GM21825 (cell line): ENCODE data around the gene PRDM15.
"Not testable (repeated sequence)": the region's sequence is repeated elsewhere in the genome, so short reads cannot be mapped to it uniquely, and the experiment has no call there.

Experiments
- ATAC-seq: cut with Tn5 transposase; IDR thresholded peaks from one replicate; pipeline ENCODE4 v1.9.1; 2021; ENCODE audit warnings: mild to moderate bottlenecking, moderate library complexity; ENCODE audit not compliant: unreplicated experiment

The PRDM15 gene

GRCh38 chr21:41785262-41785661 is 93.9 kb downstream of the PRDM15 start:
- not testable (repeated sequence) for ATAC-seq

- ATAC-seq: no peak
These were observed 94.6 kb downstream of the PRDM15 start for GRCh38 chr21:41784456-41785102.

- no peak for ATAC-seq
These were observed 95.5 kb downstream of the PRDM15 start for GRCh38 chr21:41783476-41784180.

- ATAC-seq: no peak
These were observed 98.1 kb downstream of the PRDM15 start for GRCh38 chr21:41781050-41781410.

GRCh38 chr21:41780337-41781049 is 98.7 kb downstream of the PRDM15 start:
- ATAC-seq: no peak

GRCh38 chr21:41779659-41780058 is 99.5 kb downstream of the PRDM15 start:
- ATAC-seq: no peak

- ATAC-seq: no peak
These were observed 100.1 kb downstream of the PRDM15 start for GRCh38 chr21:41778930-41779600.

GRCh38 chr21:41777951-41778815 is 101.0 kb downstream of the PRDM15 start:
- ATAC-seq: no peak

- no peak for ATAC-seq
These were observed 102.4 kb downstream of the PRDM15 start for GRCh38 chr21:41776778-41777177.

- no peak for ATAC-seq
These were observed 104.0 kb downstream of the PRDM15 start for GRCh38 chr21:41775149-41775472.

- no peak for ATAC-seq
These were observed 104.5 kb downstream of the PRDM15 start for GRCh38 chr21:41774467-41775148.

- ATAC-seq: no peak
These were observed 106.6 kb downstream of the PRDM15 start for GRCh38 chr21:41772351-41773080.

- no peak for ATAC-seq
These were observed 107.6 kb downstream of the PRDM15 start for GRCh38 chr21:41771625-41771945.

- ATAC-seq: no peak
These were observed 108.1 kb downstream of the PRDM15 start for GRCh38 chr21:41770901-41771624.

- no peak for ATAC-seq
These were observed 109.2 kb downstream of the PRDM15 start for GRCh38 chr21:41769933-41770332.

GRCh38 chr21:41769521-41769920 is 109.6 kb downstream of the PRDM15 start:
- no peak for ATAC-seq

- ATAC-seq: no peak
These were observed 110.0 kb downstream of the PRDM15 start for GRCh38 chr21:41769111-41769510.

GRCh38 chr21:41768437-41769042 is 110.6 kb downstream of the PRDM15 start:
- no peak for ATAC-seq
